SU-DHL-6 (cell line): Measurements from ENCODE around the gene KCNK3.
"Not testable (repeated sequence)": the region's sequence is repeated elsewhere in the genome, so short reads cannot be mapped to it uniquely, and the experiment has no call there.

Source experiments
- H2AFZ ChIP-seq: fragments of 200-600 bp; sonication (generic); 2 replicates; pipeline ENCODE4 v1.6.1; 2014; ENCODE audit warnings: low read depth, mild to moderate bottlenecking, moderate library complexity, mixed read lengths, antibody characterized with exemption, low read length; ENCODE audit not compliant: severe bottlenecking
- H3F3A ChIP-seq: fragments of 200-600 bp; shearing (Covaris generic); 2 replicates; pipeline ENCODE4 v1.6.0; 2016; ENCODE audit warnings: antibody characterized with exemption, mild to moderate bottlenecking; ENCODE audit not compliant: insufficient read depth
- H3K27ac ChIP-seq: fragments of 200-600 bp; sonication (generic); 2 replicates; pipeline ENCODE4 v1.5.1; 2016; ENCODE audit warnings: low read depth, mild to moderate bottlenecking, low read length, moderate library complexity, mixed read lengths
- H3K27me3 ChIP-seq: fragments of 200-600 bp; sonication (generic), shearing (Covaris generic); 2 replicates; pipeline ENCODE4 v1.6.0; 2014; ENCODE audit warnings: mild to moderate bottlenecking, low read length
- H3K36me3 ChIP-seq: fragments of 200-600 bp; sonication (generic); 2 replicates; pipeline ENCODE4 v1.6.1; 2014; ENCODE audit warnings: mild to moderate bottlenecking, low read length, mixed read lengths
- H3K4me2 ChIP-seq: fragments of 300-600, 200-600 bp; shearing (Covaris generic), sonication (generic); 2 replicates; pipeline ENCODE4 v1.6.0; 2014; ENCODE audit warnings: low read length, low read depth, mild to moderate bottlenecking; ENCODE audit not compliant: poor library complexity, severe bottlenecking
- H3K4me3 ChIP-seq: fragments of 200-600 bp; sonication (generic); 2 replicates; pipeline ENCODE4 v1.5.1; 2014; ENCODE audit warnings: antibody characterized with exemption, low read length, mild to moderate bottlenecking, mixed read lengths; ENCODE audit not compliant: insufficient read depth, poor library complexity, severe bottlenecking
- H3K79me2 ChIP-seq: fragments of 200-600 bp; sonication (generic); 2 replicates; pipeline ENCODE4 v1.6.1; 2014; ENCODE audit warnings: mild to moderate bottlenecking, low read length, moderate library complexity; ENCODE audit not compliant: insufficient read depth
- H3K9ac ChIP-seq: fragments of 200-600 bp; sonication (generic); 2 replicates; pipeline ENCODE4 v1.7.0; 2014; ENCODE audit warnings: mild to moderate bottlenecking, low read length
- H3K9me2 ChIP-seq: fragments of 200-600 bp; sonication (generic); replicated peaks from 2 replicates; pipeline ENCODE4 v1.6.1; 2014; ENCODE audit warnings: low read length; ENCODE audit not compliant: insufficient read depth
- H3K9me3 ChIP-seq: fragments of 200-600 bp; sonication (generic); 2 replicates; pipeline ENCODE4 v1.6.1; 2014; ENCODE audit warnings: low read length, mixed read lengths; ENCODE audit not compliant: insufficient read depth
- H4K20me1 ChIP-seq: fragments of 200-600 bp; sonication (generic); 2 replicates; pipeline ENCODE4 v1.6.1; 2014; ENCODE audit warnings: low read depth, mild to moderate bottlenecking, antibody characterized with exemption, low read length, moderate library complexity, mixed read lengths
- EZH2phosphoT487 ChIP-seq: fragments of 200-600 bp; sonication (generic), shearing (Covaris generic); conservative IDR thresholded peaks from 2 replicates; pipeline ENCODE4 v1.6.1; 2018; ENCODE audit warnings: mild to moderate bottlenecking, antibody characterized with exemption, low read length, moderate library complexity, mixed read lengths
- TF ChIP-seq, protein P1 (sequence below): fragments of 200-600 bp; sonication (generic); IDR thresholded peaks from one replicate; pipeline ENCODE4 v1.5.1; 2017; ENCODE audit warnings: antibody characterized with exemption, mild to moderate bottlenecking, low read length, moderate library complexity; ENCODE audit not compliant: insufficient read depth, poor library complexity, severe bottlenecking

Gene KCNK3

GRCh38 chr2:26744953-26745352 is 52.4 kb downstream of the KCNK3 start:
- no peaks in the 10 kb centered on the region for H3K9me3 ChIP-seq
- no peaks in the 10 kb centered on the region for H3K79me2 ChIP-seq
- H3K4me2 ChIP-seq, result no peak overlapping the region
- no peaks in the 10 kb centered on the region for H3K36me3 ChIP-seq
- H3K9ac ChIP-seq, result no peak overlapping the region
- H3K27me3 ChIP-seq, result no peaks in the 10 kb centered on the region
- no peaks in the 10 kb centered on the region for H3F3A ChIP-seq
- TF ChIP-seq, protein P1, sequence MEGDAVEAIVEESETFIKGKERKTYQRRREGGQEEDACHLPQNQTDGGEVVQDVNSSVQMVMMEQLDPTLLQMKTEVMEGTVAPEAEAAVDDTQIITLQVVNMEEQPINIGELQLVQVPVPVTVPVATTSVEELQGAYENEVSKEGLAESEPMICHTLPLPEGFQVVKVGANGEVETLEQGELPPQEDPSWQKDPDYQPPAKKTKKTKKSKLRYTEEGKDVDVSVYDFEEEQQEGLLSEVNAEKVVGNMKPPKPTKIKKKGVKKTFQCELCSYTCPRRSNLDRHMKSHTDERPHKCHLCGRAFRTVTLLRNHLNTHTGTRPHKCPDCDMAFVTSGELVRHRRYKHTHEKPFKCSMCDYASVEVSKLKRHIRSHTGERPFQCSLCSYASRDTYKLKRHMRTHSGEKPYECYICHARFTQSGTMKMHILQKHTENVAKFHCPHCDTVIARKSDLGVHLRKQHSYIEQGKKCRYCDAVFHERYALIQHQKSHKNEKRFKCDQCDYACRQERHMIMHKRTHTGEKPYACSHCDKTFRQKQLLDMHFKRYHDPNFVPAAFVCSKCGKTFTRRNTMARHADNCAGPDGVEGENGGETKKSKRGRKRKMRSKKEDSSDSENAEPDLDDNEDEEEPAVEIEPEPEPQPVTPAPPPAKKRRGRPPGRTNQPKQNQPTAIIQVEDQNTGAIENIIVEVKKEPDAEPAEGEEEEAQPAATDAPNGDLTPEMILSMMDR, result no peak
- TF ChIP-seq EZH2phosphoT487, result no peak
- no peak overlapping the region for H2AFZ ChIP-seq
- H3K9me2 ChIP-seq, result no peaks in the 10 kb centered on the region
- H3K4me3 ChIP-seq, result no peak overlapping the region
- no peaks in the 10 kb centered on the region for H4K20me1 ChIP-seq
- no peak overlapping the region for H3K27ac ChIP-seq

GRCh38 chr2:26745609-26746327 is 53.2 kb downstream of the KCNK3 start:
- no peaks in the 10 kb centered on the region for H4K20me1 ChIP-seq
- TF ChIP-seq EZH2phosphoT487, result no peak
- TF ChIP-seq, protein P1, result peak; percentile 89
- H3K9ac ChIP-seq, result no peak overlapping the region
- H3K36me3 ChIP-seq, result no peaks in the 10 kb centered on the region
- no peaks in the 10 kb centered on the region for H3K79me2 ChIP-seq
- no peak overlapping the region for H2AFZ ChIP-seq
- no peaks in the 10 kb centered on the region for H3K9me3 ChIP-seq
- H3K4me2 ChIP-seq, result no peak overlapping the region
- no peaks in the 10 kb centered on the region for H3F3A ChIP-seq
- no peaks in the 10 kb centered on the region for H3K27me3 ChIP-seq
- no peaks in the 10 kb centered on the region for H3K9me2 ChIP-seq
- no peak overlapping the region for H3K4me3 ChIP-seq
- no peak overlapping the region for H3K27ac ChIP-seq

- Histone ChIP-seq H3K27ac (no peak overlapping the region), H3F3A (no peaks in the 10 kb centered on the region), H2AFZ (no peak overlapping the region), H3K79me2 (no peaks in the 10 kb centered on the region), H3K4me2 (no peak overlapping the region), H3K4me3 (no peak overlapping the region), H3K9ac (no peak overlapping the region), H3K27me3 (no peaks in the 10 kb centered on the region), H3K9me3 (no peaks in the 10 kb centered on the region), H3K36me3 (no peaks in the 10 kb centered on the region), H4K20me1 (no peaks in the 10 kb centered on the region), H3K9me2 (no peaks in the 10 kb centered on the region)
- no peak for TF ChIP-seq EZH2phosphoT487
- TF ChIP-seq, protein P1, result no peak
Observed at GRCh38 chr2:26746934-26747333, 54.4 kb downstream of the KCNK3 start.

DNA sequence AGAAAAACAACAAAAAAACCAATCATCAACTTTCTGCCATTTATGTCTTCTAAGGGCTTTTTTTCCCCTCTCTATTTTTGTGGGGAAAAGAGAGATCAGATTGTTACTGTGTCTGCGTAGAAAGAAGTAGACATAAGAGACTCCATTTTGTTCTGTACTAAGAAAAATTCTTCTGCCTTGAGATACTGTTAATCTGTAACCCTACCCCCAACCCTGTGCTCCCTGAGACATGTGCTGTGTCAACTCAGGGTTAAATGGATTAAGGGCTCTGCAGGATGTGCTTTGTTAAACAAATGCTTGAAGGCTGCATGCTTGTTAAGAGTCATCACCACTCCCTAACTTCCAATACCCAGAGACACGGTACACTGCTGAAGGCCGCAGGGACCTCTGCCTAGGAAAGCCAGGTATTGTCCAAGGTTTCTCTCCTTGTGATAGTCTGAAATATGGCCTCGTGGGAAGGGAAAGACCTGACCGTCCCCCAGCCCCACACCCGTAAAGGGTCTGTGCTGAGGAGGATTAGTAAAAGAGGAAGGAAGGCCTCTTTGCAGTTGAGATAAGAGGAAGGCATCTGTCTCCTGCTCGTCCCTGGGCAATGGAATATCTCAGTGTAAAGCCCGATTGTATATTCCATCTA is 57.4 kb downstream of the KCNK3 start:
- not testable (repeated sequence) for H3K4me3 ChIP-seq, H3K9ac ChIP-seq, H3K36me3 ChIP-seq, H3K9me3 ChIP-seq, H3K27me3 ChIP-seq, H2AFZ ChIP-seq, H3K9me2 ChIP-seq, H3K79me2 ChIP-seq, H3F3A ChIP-seq, H4K20me1 ChIP-seq, H3K4me2 ChIP-seq, H3K27ac ChIP-seq

- not testable (repeated sequence) for H3K27me3 ChIP-seq, H3K4me2 ChIP-seq, H3K4me3 ChIP-seq, H3K36me3 ChIP-seq, H3K9ac ChIP-seq, H2AFZ ChIP-seq, H3K79me2 ChIP-seq, H3K9me2 ChIP-seq, H3K27ac ChIP-seq, H4K20me1 ChIP-seq, H3K9me3 ChIP-seq, H3F3A ChIP-seq
Observed at GRCh38 chr2:26750467-26750866, 57.9 kb downstream of the KCNK3 start.
